Measurements from ENCODE around the gene HACL1.
"Not testable (repeated sequence)": the region's sequence is repeated elsewhere in the genome, so short reads cannot be mapped to it uniquely, and the experiment has no call there.

The HACL1 gene

DNA sequence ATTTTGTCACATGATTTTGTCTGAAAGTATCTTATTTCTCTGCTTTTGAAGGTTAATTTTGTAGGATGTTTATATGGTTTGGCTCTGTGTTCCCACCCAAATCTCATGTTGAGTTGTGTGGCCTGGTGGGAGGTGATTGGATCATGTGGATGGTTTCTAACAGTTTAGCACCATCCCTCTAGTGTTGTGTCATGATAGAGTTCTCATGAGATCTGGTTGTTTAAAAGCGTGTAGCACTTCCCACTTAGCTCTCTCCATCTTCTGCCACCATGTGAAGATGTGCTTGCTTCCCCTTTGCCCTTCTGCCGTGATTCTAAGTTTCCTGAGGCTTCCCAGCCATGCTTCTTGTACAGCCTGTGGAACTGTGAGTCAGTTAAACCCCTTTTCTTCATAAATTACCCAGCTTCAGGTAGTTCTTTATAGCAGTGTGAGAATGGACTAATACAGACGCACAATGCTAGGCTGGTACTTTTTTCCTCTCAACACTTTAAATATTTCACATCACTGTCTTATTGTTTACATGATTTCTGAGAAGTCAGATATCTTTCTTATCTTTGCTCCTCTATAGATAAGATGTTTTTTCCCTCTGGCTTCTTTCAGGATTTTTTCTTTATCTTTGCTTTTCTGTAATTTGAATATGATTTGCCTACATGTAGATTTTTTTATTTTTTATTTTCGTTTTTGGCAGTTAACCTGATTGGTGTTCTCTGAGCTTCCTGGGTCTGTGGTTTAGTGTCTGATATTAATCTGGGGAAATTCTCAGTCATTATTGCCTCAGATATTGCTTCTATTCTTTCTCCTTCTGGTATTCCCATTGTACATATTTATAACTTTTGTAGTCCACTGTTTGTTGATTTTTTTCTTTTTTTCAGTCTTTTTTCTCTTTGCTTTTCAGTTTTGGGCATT, 22.4 kb upstream of the HACL1 start:
- TF ChIP-seq, protein P1, sequence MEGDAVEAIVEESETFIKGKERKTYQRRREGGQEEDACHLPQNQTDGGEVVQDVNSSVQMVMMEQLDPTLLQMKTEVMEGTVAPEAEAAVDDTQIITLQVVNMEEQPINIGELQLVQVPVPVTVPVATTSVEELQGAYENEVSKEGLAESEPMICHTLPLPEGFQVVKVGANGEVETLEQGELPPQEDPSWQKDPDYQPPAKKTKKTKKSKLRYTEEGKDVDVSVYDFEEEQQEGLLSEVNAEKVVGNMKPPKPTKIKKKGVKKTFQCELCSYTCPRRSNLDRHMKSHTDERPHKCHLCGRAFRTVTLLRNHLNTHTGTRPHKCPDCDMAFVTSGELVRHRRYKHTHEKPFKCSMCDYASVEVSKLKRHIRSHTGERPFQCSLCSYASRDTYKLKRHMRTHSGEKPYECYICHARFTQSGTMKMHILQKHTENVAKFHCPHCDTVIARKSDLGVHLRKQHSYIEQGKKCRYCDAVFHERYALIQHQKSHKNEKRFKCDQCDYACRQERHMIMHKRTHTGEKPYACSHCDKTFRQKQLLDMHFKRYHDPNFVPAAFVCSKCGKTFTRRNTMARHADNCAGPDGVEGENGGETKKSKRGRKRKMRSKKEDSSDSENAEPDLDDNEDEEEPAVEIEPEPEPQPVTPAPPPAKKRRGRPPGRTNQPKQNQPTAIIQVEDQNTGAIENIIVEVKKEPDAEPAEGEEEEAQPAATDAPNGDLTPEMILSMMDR (IDR thresholded peaks at IDR 0.05; ENCODE audit: low read depth, low read length, missing control alignments) = no peak
- Histone ChIP-seq H3K36me3 (replicated peaks) (no peaks in the 10 kb centered on the region), H3K27me3 (replicated peaks) (no peaks in the 10 kb centered on the region), H3K27ac (no peak overlapping the region), H3K4me3 (ENCODE audit: low read depth, low read length) (no peak overlapping the region)
- in situ Hi-C loops (cut with HindIII; ENCODE audit: low pct_ligation_motif_present, low sequenced_read_pairs) = no loop called here
- no peak for DNase-seq

DNA sequence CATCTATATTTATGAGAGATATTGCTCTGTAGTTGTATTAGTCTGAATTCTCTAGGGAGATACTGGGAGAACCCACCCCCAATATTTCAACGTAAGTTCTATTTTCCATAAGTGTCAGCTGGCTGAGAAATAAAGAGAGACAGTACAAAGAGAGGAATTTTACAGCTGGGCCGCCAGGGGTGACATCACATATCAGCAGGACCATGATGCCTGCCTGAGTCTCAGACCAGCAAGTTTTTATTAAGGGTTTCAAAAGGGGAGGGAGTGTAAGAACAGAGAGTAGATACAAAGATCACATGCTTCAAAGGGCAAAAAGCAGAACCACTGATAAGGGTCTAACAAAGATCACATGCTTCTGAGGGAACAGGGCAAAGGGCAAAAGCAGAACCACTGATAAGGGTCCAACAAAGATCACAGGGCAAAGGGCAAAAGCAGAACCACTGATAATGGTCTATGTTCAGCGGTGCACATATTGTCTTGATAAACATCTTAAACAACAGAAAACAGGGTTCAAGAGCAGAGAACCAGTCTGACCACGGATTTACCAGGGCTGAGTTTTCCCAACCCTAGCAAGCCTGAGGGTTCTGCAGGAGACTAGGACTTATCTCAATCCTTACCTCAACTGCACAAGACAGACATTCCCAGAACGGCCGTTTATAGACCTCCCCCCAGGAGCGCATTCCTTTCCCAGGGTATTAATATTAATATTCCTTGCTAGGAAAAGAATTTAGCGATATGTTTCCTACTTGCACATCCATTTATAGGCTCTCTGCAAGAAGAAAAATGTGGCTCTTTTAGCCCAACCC, 18.5 kb upstream of the HACL1 start:
- H3K36me3 ChIP-seq (replicated peaks); in situ Hi-C loops (cut with HindIII; ENCODE audit: low pct_ligation_motif_present, low sequenced_read_pairs); H3K27ac ChIP-seq: not testable (repeated sequence)

DNA sequence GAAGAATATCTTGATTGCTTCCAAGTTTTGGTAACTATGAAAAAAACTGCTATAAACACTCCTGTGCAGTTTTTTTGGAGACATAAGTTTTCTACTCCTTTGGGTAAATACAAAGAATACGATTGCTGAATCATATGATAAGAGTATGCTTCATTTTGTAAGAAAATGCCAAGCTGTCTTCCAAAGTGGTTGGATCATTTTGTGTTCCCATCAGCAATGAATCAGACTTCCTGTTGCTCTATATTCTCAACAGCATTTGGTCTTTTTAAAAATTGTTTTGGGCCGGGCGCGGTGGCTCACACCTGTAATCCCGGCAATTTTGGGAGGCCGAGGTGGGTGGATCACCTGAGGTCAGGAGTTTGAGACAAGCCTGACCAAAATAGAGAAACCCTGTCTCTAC, 14.7 kb upstream of the HACL1 start:
- peak overlapping the region; percentile 58 for H3K27ac ChIP-seq
- in situ Hi-C loops (cut with HindIII; ENCODE audit: low pct_ligation_motif_present, low sequenced_read_pairs) = no loop called here
- TF ChIP-seq, protein P1 (IDR thresholded peaks at IDR 0.05; ENCODE audit: low read depth, low read length, missing control alignments) = no peak

More for the DNA sequence above, 18.5 kb upstream of the HACL1 start:
- DNase-seq; H3K27me3 ChIP-seq (replicated peaks); H3K4me3 ChIP-seq (ENCODE audit: low read depth, low read length): not testable (repeated sequence)

DNA sequence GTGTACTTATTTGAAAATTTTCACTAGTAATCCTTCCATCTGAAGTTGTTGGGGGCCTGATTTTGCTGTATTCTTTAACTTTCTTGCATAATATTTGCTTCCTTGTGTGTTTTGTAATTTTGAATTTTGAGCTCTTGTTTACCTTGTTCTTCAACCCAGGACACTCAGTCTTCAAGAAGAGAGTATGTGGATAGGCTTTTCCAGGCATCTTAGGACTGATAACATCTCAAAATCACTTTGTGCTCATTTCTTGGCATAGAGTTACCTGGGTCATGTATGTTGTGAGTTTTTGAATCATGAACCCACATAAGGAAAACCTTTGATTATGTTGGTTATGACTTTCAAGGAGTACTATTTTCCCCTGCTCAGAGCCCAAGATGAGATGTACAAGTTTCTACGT, 13.6 kb upstream of the HACL1 start:
- in situ Hi-C loops (cut with HindIII; ENCODE audit: low pct_ligation_motif_present, low sequenced_read_pairs) = no loop called here
- TF ChIP-seq, protein P1 (IDR thresholded peaks at IDR 0.05; ENCODE audit: low read depth, low read length, missing control alignments) = no peak

More for the DNA sequence above, 14.7 kb upstream of the HACL1 start:
- no peaks in the 10 kb centered on the region for H3K36me3 ChIP-seq (replicated peaks)
- no peak overlapping the region for H3K4me3 ChIP-seq (ENCODE audit: low read depth, low read length)
- peak; percentile 55 for DNase-seq
- no peaks in the 10 kb centered on the region for H3K27me3 ChIP-seq (replicated peaks)

DNA sequence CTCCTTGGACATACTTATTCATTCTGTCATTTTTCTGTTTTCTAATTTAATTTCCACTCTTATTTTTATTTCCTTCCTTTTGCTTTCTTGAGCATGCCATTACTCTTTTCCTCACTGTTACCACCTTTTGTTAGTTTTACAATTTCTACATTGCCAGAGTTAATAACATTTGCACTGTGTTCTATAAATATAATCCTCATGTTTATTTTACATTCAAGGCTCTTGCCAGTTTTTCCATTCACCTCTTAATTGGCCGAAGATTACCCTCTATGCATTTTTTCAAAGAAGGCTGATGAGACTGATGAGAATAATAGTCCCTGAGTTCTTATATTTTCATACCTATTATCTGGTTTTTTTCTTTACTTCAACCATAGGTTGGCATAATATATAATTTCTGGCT, 10.6 kb upstream of the HACL1 start:
- in situ Hi-C loops (cut with HindIII; ENCODE audit: low pct_ligation_motif_present, low sequenced_read_pairs) = no loop called here
- no peak overlapping the region for H3K4me3 ChIP-seq (ENCODE audit: low read depth, low read length)
- TF ChIP-seq, protein P1 (IDR thresholded peaks at IDR 0.05; ENCODE audit: low read depth, low read length, missing control alignments) = no peak
- no peak overlapping the region for H3K27ac ChIP-seq
- no peaks in the 10 kb centered on the region for H3K27me3 ChIP-seq (replicated peaks)
- H3K36me3 ChIP-seq (replicated peaks) = no peaks in the 10 kb centered on the region
- DNase-seq = no peak

More for the DNA sequence above, 13.6 kb upstream of the HACL1 start:
- Histone ChIP-seq H3K27me3 (replicated peaks) (no peaks in the 10 kb centered on the region), H3K27ac (no peak overlapping the region), H3K36me3 (replicated peaks) (no peaks in the 10 kb centered on the region), H3K4me3 (ENCODE audit: low read depth, low read length) (no peak overlapping the region)
- DNase-seq = no peak

DNA sequence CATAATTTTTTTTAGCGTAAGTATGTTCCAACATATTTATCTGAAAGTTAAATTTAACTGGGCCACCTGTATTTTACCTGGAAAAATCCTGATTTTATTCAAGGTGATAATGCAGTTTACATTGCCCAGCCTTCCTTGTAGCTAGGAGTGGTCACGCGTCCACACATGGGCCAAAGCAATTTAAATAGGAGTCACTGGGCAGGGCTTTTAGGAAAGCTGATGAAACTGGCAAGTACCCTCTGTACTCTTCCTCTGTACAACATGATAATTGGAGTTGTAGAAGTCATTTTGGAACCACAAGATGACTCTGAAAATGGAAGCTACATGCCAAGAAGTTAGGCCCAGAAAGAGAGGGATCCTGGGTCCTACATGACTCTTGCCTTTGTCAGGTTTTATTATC, 9.6 kb upstream of the HACL1 start:
- no peak overlapping the region for H3K4me3 ChIP-seq (ENCODE audit: low read depth, low read length)
- H3K36me3 ChIP-seq (replicated peaks) = no peaks in the 10 kb centered on the region
- in situ Hi-C loops (cut with HindIII; ENCODE audit: low pct_ligation_motif_present, low sequenced_read_pairs) = no loop called here
- TF ChIP-seq, protein P1 (IDR thresholded peaks at IDR 0.05; ENCODE audit: low read depth, low read length, missing control alignments) = no peak
- H3K27me3 ChIP-seq (replicated peaks) = no peaks in the 10 kb centered on the region
- no peak overlapping the region for H3K27ac ChIP-seq
- DNase-seq = no peak

Measured in brain microvascular endothelial cell (primary cell).